ENCODE data around the gene RNF7. TPM values are rescaled to one million over a fixed set of nuclear protein-coding genes. Genes with fewer than 3 reads are reported as not detected.

RNF7 gene
- total RNA-seq, 2 donors from 2014 or later = 53.9 to 54.7 TPM

DNA sequence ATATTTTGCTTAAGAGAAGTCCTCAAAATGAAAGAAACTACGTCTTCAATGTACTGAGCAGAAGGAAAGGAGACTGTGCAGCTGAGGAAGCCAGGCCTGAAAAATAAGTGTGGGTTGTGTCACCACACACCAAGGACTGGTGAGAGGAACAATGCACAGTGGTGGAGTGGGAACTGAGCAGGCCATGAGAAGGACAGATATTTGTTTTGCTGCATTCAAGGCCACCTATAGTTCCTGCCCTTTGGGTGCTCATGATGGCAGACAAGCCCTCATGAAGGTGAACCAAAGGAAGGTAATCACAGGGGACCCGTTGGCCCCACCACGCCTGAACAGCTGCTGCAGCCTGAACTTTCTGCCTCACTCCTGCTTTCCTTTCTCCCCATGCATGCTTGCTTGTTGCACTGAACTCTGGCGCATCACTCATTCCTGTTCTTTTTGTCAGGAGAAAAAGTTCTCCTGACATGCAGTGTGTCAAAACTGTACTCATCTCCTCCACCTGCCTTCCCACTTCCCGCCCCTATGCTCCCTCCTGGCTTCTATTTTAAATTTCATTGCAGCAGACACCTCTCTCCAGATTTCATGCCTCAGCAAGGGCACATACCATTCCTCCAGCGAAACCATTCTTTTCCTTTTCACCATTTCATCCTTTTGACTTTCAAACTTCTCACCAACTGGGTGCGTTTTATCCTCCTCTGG is 2.2 kb upstream of the RNF7 start:
- H3K9me3 ChIP-seq = no peaks in the 10 kb centered on the region
- no peak overlapping the region for H3K27ac ChIP-seq
- ATAC-seq (ENCODE audit: insufficient number of reproducible peaks, low FRiP score, low read depth) = no peak
- DNase-seq (ENCODE audit: low spot score) = no peak
- H3K27me3 ChIP-seq (replicated peaks; ENCODE audit: insufficient read depth) = no peaks in the 10 kb centered on the region
- H3K4me1 ChIP-seq (ENCODE audit: control insufficient read depth in 1 of 2, low read depth in 2 of 2) = peaks cover 16 to 20% of the 10 kb centered on the region in 2 donors
- TF ChIP-seq CTCF (IDR thresholded peaks at IDR 0.05) = no peak
- H3K4me3 ChIP-seq = no peak overlapping the region
- H3K36me3 ChIP-seq = no peaks in the 10 kb centered on the region

- Histone ChIP-seq H3K27me3 (replicated peaks; ENCODE audit: insufficient read depth) (no peaks in the 10 kb centered on the region), H3K36me3 (no peaks in the 10 kb centered on the region), H3K4me3 (no peak overlapping the region), H3K9me3 (no peaks in the 10 kb centered on the region), H3K4me1 (ENCODE audit: control insufficient read depth in 1 of 2, low read depth in 2 of 2) (peaks cover 24 to 31% of the 10 kb centered on the region in 2 donors), H3K27ac (no peak overlapping the region)
- no peak for TF ChIP-seq CTCF (IDR thresholded peaks at IDR 0.05)
- DNase-seq (ENCODE audit: low spot score) (no peak), ATAC-seq (ENCODE audit: insufficient number of reproducible peaks, low FRiP score, low read depth) (no peak)
Measured at GRCh38 chr3:141737093-141737492, 1.0 kb upstream of the RNF7 start.

DNA sequence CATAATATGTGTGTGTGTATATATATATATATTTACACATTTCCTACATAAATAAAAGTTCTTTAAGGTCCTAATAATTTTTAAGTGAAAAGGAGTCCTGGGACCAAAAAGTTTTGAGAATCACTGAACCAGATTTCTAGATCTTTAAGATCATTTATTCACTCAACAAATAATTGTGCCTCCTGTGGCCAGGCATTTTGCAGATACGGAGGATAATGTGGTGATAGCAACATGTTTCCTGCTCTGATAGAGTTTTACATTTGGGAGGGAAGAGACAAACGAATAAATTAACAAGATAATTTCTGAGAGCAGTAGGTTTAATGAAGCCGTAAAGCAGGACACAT is 448 bp upstream of the RNF7 start:
- Histone ChIP-seq H3K27ac (peak overlapping the region; percentile 85 to 94), H3K27me3 (replicated peaks; ENCODE audit: insufficient read depth) (no peaks in the 10 kb centered on the region), H3K4me3 (peak overlapping the region; percentile 82), H3K36me3 (no peaks in the 10 kb centered on the region), H3K9me3 (no peaks in the 10 kb centered on the region), H3K4me1 (ENCODE audit: control insufficient read depth in 1 of 2, low read depth in 2 of 2) (peaks cover 27 to 34% of the 10 kb centered on the region in 2 donors)
- no peak for TF ChIP-seq CTCF (IDR thresholded peaks at IDR 0.05)
- ATAC-seq (ENCODE audit: insufficient number of reproducible peaks, low FRiP score, low read depth) (no peak), DNase-seq (ENCODE audit: low spot score) (no peak)

GRCh38 chr3:141738891-141739363 is 829 bp downstream of the RNF7 start:
- Histone ChIP-seq H3K36me3 (no peaks in the 10 kb centered on the region), H3K27me3 (replicated peaks; ENCODE audit: insufficient read depth) (no peaks in the 10 kb centered on the region), H3K9me3 (no peaks in the 10 kb centered on the region), H3K27ac (peak overlapping the region; percentile 94), H3K4me3 (peak overlapping the region; percentile 82), H3K4me1 (ENCODE audit: control insufficient read depth in 1 of 2, low read depth in 2 of 2) (peaks cover 35 to 40% of the 10 kb centered on the region in 2 donors)
- no peak for DNase-seq (ENCODE audit: low spot score)
- ATAC-seq (ENCODE audit: insufficient number of reproducible peaks, low FRiP score, low read depth) = no peak
- no peak for TF ChIP-seq CTCF (IDR thresholded peaks at IDR 0.05)

DNA sequence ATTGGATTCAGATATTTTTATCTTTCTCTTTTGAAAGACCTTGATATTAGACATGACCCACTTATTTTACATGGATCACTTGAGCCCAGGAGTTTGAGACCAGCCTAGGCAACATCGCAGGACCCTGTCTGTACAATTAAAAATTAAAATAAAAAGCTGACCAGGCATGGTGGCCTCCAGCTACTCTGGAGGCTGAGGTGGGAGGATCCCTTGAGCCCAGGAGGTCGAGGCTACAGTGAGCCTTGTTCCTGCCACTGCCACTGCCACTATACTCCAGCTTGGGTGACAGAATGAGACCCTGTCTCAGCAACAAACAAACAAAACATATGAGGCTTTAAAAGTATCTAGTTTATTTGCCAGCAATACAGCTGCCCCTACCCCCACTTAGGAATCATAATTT is 1.6 kb downstream of the RNF7 start:
- Histone ChIP-seq H3K36me3 (no peaks in the 10 kb centered on the region), H3K27ac (no peak overlapping the region), H3K4me3 (peak overlapping the region; percentile 82), H3K27me3 (replicated peaks; ENCODE audit: insufficient read depth) (no peaks in the 10 kb centered on the region), H3K4me1 (ENCODE audit: control insufficient read depth in 1 of 2, low read depth in 2 of 2) (peaks cover 35 to 40% of the 10 kb centered on the region in 2 donors), H3K9me3 (no peaks in the 10 kb centered on the region)
- DNase-seq (ENCODE audit: low spot score) (no peak), ATAC-seq (ENCODE audit: insufficient number of reproducible peaks, low FRiP score, low read depth) (no peak)
- TF ChIP-seq CTCF (IDR thresholded peaks at IDR 0.05) = no peak
